GM12875 (cell line): ENCODE results near the gene UFM1.

ENCODE experiments used
- H3K4me3 ChIP-seq: one replicate; pipeline ENCODE4 v1.5.1; 2011; ENCODE audit warnings: low read depth, low read length, control low read depth
- CTCF ChIP-seq: IDR thresholded peaks from 2 replicates; pipeline ENCODE4 v1.5.1; 2011; ENCODE audit warnings: low read depth, mild to moderate bottlenecking, control low read depth, inconsistent platforms, low read length, moderate library complexity, borderline replicate concordance; ENCODE audit not compliant: insufficient read depth

Gene UFM1

GRCh38 chr13:38321654-38322053 lies 28.0 kb upstream of the UFM1 start:
- TF ChIP-seq CTCF: no peak
- no peak overlapping the region for H3K4me3 ChIP-seq

- no peak for TF ChIP-seq CTCF
- no peak overlapping the region for H3K4me3 ChIP-seq
Observed at GRCh38 chr13:38325426-38325825, 24.2 kb upstream of the UFM1 start.

- H3K4me3 ChIP-seq: no peak overlapping the region
- no peak for TF ChIP-seq CTCF
Observed at GRCh38 chr13:38328699-38329098, 21.0 kb upstream of the UFM1 start.

- no peak for TF ChIP-seq CTCF
- no peak overlapping the region for H3K4me3 ChIP-seq
Observed at GRCh38 chr13:38334845-38335244, 14.8 kb upstream of the UFM1 start.

GRCh38 chr13:38338089-38338488 lies 11.6 kb upstream of the UFM1 start:
- H3K4me3 ChIP-seq: no peak overlapping the region
- TF ChIP-seq CTCF: no peak

- TF ChIP-seq CTCF: no peak
- no peak overlapping the region for H3K4me3 ChIP-seq
Observed at GRCh38 chr13:38340624-38341023, 9.0 kb upstream of the UFM1 start.

GRCh38 chr13:38341149-38341692 lies 8.4 kb upstream of the UFM1 start:
- no peak overlapping the region for H3K4me3 ChIP-seq
- no peak for TF ChIP-seq CTCF
